Peyer's patch (tissue), 4 donors: ENCODE data around the gene FOXP2.

Experiments
- CTCF ChIP-seq, 6 experiments: fragments of 450-650 bp in 4 of 6; fragments of 200-600 bp in 2 of 6; sonication (generic) in 1 of 6; IDR thresholded peaks; one replicate each; pipeline ENCODE4 v1.5.1; 2017 to 2019; ENCODE audit warnings: antibody characterized with exemption in 6 of 6, mild to moderate bottlenecking in 3 of 6, moderate library complexity in 1 of 6
- POLR2A ChIP-seq, 2 donors: fragments of 450-650 bp; IDR thresholded peaks; one replicate each; pipeline ENCODE4 v1.5.1; 2017; ENCODE audit warnings: antibody characterized with exemption in 2 of 2, mild to moderate bottlenecking in 2 of 2, moderate library complexity in 2 of 2

- no peak for TF ChIP-seq POLR2A (IDR thresholded peaks at IDR 0.05)
- TF ChIP-seq CTCF (IDR thresholded peaks at IDR 0.05): no peak
Observed at GRCh38 chr7:114575098-114575497, 160.5 kb downstream of the FOXP2 start.
